Astrocyte of the cerebellum (primary cell): ENCODE data around the gene MYLK2.

Experiments
- DNase-seq: peaks from one replicate; pipeline ENCODE4 v3.0.0-alpha.2; 2011; ENCODE audit warnings: low read depth
- H3K4me3 ChIP-seq: 2 replicates; pipeline ENCODE4 v1.5.1; 2011; ENCODE audit warnings: mild to moderate bottlenecking, low read depth, low read length, moderate library complexity
- in situ Hi-C: cut with HindIII; loops from 2 replicates; pipeline ENCODE4 v1.10.0; 2017; ENCODE audit warnings: low sequenced_read_pairs
- TF ChIP-seq, protein P1 (sequence below): IDR thresholded peaks from 2 replicates; pipeline ENCODE4 v1.5.1; 2012; ENCODE audit warnings: low read length, low read depth, moderate library complexity, mild to moderate bottlenecking; ENCODE audit errors: missing control alignments

Gene MYLK2

DNA sequence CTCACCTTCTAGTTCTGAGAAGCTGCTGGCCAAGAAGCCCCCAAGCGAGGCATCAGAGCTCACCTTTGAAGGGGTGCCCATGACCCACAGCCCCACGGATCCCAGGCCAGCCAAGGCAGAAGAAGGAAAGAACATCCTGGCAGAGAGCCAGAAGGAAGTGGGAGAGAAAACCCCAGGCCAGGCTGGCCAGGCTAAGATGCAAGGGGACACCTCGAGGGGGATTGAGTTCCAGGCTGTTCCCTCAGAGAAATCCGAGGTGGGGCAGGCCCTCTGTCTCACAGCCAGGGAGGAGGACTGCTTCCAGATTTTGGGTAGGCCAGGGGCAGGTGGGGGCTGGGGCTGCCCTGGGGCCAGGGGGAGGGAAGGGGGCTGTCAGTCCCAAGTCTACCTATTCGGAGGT is 2.3 kb downstream of the MYLK2 start:
- in situ Hi-C loops, result no loop called here
- H3K4me3 ChIP-seq, result no peak overlapping the region
- TF ChIP-seq, protein P1, sequence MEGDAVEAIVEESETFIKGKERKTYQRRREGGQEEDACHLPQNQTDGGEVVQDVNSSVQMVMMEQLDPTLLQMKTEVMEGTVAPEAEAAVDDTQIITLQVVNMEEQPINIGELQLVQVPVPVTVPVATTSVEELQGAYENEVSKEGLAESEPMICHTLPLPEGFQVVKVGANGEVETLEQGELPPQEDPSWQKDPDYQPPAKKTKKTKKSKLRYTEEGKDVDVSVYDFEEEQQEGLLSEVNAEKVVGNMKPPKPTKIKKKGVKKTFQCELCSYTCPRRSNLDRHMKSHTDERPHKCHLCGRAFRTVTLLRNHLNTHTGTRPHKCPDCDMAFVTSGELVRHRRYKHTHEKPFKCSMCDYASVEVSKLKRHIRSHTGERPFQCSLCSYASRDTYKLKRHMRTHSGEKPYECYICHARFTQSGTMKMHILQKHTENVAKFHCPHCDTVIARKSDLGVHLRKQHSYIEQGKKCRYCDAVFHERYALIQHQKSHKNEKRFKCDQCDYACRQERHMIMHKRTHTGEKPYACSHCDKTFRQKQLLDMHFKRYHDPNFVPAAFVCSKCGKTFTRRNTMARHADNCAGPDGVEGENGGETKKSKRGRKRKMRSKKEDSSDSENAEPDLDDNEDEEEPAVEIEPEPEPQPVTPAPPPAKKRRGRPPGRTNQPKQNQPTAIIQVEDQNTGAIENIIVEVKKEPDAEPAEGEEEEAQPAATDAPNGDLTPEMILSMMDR, result no peak
- no peak for DNase-seq

DNA sequence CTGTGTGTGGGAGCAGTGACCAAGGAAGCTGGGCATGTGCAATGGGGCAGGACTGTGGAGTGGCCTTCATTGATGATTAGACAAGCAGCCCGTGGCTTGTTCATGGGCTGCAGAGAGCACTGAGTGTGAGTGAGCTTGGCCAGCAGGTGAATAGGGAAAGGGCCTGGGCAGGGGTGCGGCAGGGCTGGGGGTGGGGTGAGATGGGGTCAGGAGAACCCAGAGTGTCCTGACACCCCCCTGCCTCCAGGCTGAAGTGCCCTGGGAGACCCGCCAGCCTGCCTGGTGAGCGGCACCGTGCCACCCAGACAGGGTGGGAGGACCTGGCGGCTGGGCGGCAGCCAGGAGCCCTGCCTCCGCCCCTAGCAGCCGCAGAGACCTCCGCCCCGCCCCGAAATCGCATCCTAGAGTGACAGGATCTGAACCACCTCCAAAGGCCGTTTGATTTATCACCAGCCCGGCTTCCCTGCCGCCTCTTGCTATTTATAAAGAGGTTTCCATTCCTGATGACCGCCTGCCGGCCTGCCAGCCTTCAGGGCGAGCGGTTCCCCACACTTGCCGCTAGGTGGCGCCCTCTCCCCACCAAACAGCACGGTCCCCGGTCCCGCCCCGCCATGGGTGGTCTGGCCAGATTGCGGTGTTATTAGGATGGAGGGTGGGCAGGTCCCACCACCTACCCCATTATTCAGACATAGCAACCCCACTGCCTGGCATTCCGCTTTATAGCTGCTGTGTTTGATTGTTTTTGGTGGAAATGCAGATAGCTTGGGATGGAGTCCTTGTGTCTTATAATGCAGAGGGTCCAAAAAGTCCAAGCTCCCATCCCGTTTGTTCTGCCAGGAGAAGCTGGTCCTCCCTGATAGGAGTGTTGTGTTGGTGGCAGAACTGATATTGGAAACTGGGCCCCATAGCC is 3.5 kb downstream of the MYLK2 start:
- H3K4me3 ChIP-seq, result no peak overlapping the region
- DNase-seq, result peak; percentile 45
- in situ Hi-C loops, result no loop called here
- TF ChIP-seq, protein P1, result peak; percentile 96

DNA sequence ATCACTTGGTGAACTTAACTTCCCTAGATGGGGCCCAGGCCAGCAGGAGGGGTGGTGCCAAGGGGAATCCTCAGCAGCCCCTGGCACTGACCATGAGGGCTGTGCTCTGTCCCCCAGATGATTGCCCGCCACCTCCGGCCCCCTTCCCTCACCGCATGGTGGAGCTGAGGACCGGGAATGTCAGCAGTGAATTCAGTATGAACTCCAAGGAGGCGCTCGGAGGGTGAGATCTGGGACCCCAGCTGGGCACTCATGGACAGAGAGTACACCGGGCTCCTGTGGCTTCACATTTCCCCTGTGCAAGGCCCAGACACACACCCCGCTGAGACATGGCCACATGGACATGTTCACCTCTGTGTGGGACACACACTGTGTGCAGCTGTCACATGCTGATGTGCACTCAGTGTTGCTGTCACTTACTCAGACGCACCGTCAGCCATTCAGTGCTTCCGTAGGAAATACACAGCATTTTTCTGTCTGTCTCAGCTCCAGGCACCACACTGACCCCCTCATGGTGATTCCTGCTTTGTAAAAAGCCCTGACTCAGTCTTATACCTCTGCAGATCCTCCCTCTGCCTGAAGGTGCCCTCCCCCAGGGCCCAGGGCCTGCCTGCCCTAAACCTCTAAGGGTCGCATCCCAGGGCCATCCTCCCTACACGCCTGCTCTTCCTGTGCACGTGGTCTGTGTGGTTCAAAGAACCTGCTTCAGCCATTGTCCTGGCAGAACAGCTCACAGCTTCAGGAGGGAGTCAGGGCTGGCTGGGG is 4.4 kb downstream of the MYLK2 start:
- TF ChIP-seq, protein P1, result no peak
- H3K4me3 ChIP-seq, result no peak overlapping the region
- in situ Hi-C loops, result no loop called here
- no peak for DNase-seq

DNA sequence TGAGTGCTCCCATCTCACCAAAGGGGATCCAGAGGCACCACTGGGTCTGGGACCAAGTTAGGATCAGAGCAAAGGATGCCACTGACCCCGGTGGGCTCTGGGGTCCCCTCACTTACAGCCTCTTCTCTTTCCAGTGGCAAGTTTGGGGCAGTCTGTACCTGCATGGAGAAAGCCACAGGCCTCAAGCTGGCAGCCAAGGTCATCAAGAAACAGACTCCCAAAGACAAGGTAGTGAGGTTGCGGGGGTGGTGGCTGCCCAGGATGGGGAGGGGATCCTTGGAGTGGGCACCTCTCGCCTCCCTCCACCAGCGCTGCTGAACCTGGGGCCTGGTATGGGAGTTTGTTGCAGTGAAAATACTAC is 4.9 kb downstream of the MYLK2 start:
- DNase-seq, result no peak
- in situ Hi-C loops, result no loop called here
- TF ChIP-seq, protein P1, result no peak

DNA sequence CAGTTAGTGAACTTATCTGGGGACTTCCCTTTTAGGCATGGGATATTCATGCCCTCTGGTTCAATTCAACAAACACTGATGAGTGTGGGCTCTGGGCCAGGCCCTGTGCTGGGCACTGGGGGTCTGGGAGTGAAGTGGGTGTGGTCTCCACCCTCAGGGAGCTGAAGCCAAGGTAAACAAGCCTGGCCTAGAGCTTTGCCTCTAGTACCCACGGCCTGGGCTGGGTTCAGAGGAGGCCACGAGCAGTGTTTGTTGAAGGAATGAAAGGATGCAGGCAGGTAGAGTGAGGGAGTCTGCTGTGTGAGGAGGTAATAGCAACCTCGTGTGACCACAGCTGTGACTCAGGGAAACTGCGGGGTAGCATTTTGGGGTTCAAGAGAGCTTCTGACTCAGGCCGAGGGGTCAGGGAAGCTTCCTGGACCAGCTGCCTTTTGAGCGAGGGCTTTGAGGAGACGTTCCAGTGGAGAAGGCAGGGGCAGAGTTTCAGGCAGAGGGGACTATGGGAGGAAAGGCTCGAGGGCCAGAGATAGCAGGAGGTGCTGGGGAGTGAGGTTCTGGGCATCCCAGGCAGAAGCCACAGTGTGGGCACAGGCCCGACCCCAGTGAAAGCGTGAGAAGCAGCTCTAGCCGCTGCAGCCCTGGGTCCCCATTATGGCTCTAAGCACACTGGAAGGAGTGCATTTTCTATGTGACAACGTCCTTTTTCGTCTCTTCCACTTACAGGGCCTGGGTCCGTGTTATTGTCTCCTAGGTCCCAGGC is 5.6 kb downstream of the MYLK2 start:
- H3K4me3 ChIP-seq, result no peak overlapping the region
- DNase-seq, result no peak
- TF ChIP-seq, protein P1, result no peak
- in situ Hi-C loops, result no loop called here

More for the DNA sequence above, 4.9 kb downstream of the MYLK2 start:
- no peak overlapping the region for H3K4me3 ChIP-seq

DNA sequence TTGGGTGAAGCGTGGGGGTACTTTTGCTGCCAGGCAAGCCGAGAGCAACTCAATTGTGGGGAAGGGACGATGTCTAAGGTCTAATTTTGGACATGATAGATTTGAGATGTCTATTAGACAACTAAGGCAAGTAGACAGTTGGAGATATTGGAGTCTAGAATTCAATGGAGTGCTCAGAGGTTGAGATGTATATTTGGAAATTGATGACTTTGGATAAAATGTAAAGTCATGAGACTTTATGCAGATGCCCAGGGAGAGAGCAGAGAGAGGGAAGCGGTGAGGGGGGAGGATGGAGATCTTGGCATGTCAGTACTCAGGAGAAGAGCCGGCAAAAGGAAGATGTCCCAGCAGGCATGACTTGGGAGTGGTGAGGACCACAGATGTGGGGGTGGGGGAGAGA is 6.9 kb downstream of the MYLK2 start:
- TF ChIP-seq, protein P1, result no peak
- H3K4me3 ChIP-seq, result no peak overlapping the region
- in situ Hi-C loops, result no loop called here
- no peak for DNase-seq
